A673 (cell line): ENCODE measurements around the gene NCAPG.

ENCODE experiments used
- EZH2 ChIP-seq: fragments of 200-600 bp; sonication (generic); IDR thresholded peaks from 2 replicates; pipeline ENCODE4 v1.6.1; 2017; ENCODE audit warnings: borderline replicate concordance, low read depth, mild to moderate bottlenecking, mixed read lengths, antibody characterized with exemption, low read length; ENCODE audit not compliant: poor library complexity, severe bottlenecking
- TF ChIP-seq, protein P1 (sequence below): fragments of 300-800, 200-600 bp; sonication (generic); conservative IDR thresholded peaks from 2 replicates; pipeline ENCODE4 v1.5.1; 2017; ENCODE audit warnings: low read depth, mild to moderate bottlenecking, antibody characterized with exemption, low read length, moderate library complexity, mixed read lengths

GRCh38 chr4:17851959-17852358 is 41.2 kb downstream of the NCAPG start:
- TF ChIP-seq, protein P1, sequence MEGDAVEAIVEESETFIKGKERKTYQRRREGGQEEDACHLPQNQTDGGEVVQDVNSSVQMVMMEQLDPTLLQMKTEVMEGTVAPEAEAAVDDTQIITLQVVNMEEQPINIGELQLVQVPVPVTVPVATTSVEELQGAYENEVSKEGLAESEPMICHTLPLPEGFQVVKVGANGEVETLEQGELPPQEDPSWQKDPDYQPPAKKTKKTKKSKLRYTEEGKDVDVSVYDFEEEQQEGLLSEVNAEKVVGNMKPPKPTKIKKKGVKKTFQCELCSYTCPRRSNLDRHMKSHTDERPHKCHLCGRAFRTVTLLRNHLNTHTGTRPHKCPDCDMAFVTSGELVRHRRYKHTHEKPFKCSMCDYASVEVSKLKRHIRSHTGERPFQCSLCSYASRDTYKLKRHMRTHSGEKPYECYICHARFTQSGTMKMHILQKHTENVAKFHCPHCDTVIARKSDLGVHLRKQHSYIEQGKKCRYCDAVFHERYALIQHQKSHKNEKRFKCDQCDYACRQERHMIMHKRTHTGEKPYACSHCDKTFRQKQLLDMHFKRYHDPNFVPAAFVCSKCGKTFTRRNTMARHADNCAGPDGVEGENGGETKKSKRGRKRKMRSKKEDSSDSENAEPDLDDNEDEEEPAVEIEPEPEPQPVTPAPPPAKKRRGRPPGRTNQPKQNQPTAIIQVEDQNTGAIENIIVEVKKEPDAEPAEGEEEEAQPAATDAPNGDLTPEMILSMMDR, result no peak
- no peak for TF ChIP-seq EZH2
